T-cell (primary cell): Measurements from ENCODE around the gene DNAH11. TPM values are rescaled to one million over a fixed set of nuclear protein-coding genes. Genes with fewer than 3 reads are reported as not detected.

ENCODE experiments used
- ATAC-seq, 4 experiments: fragments of 200-7000 bp in 3 of 4; fragments of 150-1000 bp in 1 of 4; cut with Tn5 transposase; replicated peaks in 1 of 4; 1 replicate in 3 of 4; 2 replicates in 1 of 4; pipeline ENCODE4 v1.10.0; 2021; ENCODE audit warnings: moderate library complexity in 3 of 4, mild to moderate bottlenecking in 2 of 4, moderate number of reproducible peaks in 1 of 4
- CTCF ChIA-PET, 2 donors: fragments of 300-600 bp; sonication (Branson Sonifier 250); formaldehyde crosslinking; loops; one replicate each; lab custom pipeline; 2022; ENCODE audit warnings: antibody characterized with exemption in 2 of 2; lab: Charles Lee
- POLR2A ChIA-PET, 2 donors: fragments of 300-600 bp; sonication (Branson Sonifier 250); formaldehyde crosslinking; loops; one replicate each; lab custom pipeline; 2022; ENCODE audit warnings: antibody characterized with exemption in 2 of 2; lab: Charles Lee
- DNase-seq, 35 experiments: peaks; one replicate each; pipeline versions ENCODE4 v3.0.0 to v3.0.0-alpha.2; 2013 to 2023
- H3K27ac ChIP-seq: one replicate; pipeline ENCODE4 v1.5.1; 2013; ENCODE audit warnings: low read length
- H3K27me3 ChIP-seq, 2 experiments: replicated peaks in 1 of 2; 1 replicate in 1 of 2; 2 replicates in 1 of 2; pipeline versions ENCODE4 v1.6.1 to v1.7.0; 2013; ENCODE audit warnings: low read length in 1 of 2, mixed read lengths in 1 of 2; ENCODE audit not compliant: control insufficient read depth in 2 of 2, insufficient read depth in 2 of 2; ENCODE audit errors: extremely low read depth in 1 of 2
- H3K36me3 ChIP-seq, 2 donors: 1 replicate in 1 of 2; 2 replicates in 1 of 2; pipeline versions ENCODE4 v1.6.1 to v1.7.0; 2013; ENCODE audit warnings: low read length in 1 of 2; ENCODE audit not compliant: control insufficient read depth in 2 of 2, insufficient read depth in 1 of 2; ENCODE audit errors: extremely low read depth in 1 of 2
- H3K4me1 ChIP-seq, 2 experiments: 1 replicate in 1 of 2; 2 replicates in 1 of 2; pipeline versions ENCODE4 v1.6.1 to v1.7.0; 2013; ENCODE audit warnings: low read length in 2 of 2, mixed read lengths in 1 of 2; ENCODE audit not compliant: insufficient read depth in 2 of 2, control insufficient read depth in 1 of 2; ENCODE audit errors: extremely low read depth in 1 of 2
- H3K4me3 ChIP-seq, 2 donors: 1 replicate in 1 of 2; 2 replicates in 1 of 2; pipeline versions ENCODE4 v1.5.1 to v1.7.0; 2013; ENCODE audit warnings: mild to moderate bottlenecking in 2 of 2, low read length in 1 of 2, moderate library complexity in 1 of 2; ENCODE audit not compliant: control insufficient read depth in 1 of 2; ENCODE audit errors: extremely low read depth in 1 of 2
- H3K9me3 ChIP-seq: 2 replicates; pipeline ENCODE4 v1.7.0; 2013
- H3K27ac Mint-ChIP-seq, 2 donors: one replicate each; pipeline ENCODE4 v1.8.0; 2020 to 2021; ENCODE audit warnings: mild to moderate bottlenecking in 2 of 2, mixed read lengths in 2 of 2
- H3K27me3 Mint-ChIP-seq, 2 donors: one replicate each; pipeline ENCODE4 v1.8.0; 2021 to 2022; ENCODE audit warnings: mixed read lengths in 2 of 2
- H3K36me3 Mint-ChIP-seq: one replicate; pipeline ENCODE4 v1.8.0; 2021; ENCODE audit warnings: mixed read lengths
- H3K4me1 Mint-ChIP-seq, 3 donors: one replicate each; pipeline ENCODE4 v1.8.0; 2020 to 2022; ENCODE audit warnings: mixed read lengths in 3 of 3, mild to moderate bottlenecking in 1 of 3
- H3K4me3 Mint-ChIP-seq, 3 donors: one replicate each; pipeline ENCODE4 v1.8.0; 2020 to 2022; ENCODE audit warnings: mild to moderate bottlenecking in 3 of 3, mixed read lengths in 3 of 3, moderate library complexity in 3 of 3
- H3K9me3 Mint-ChIP-seq, 3 donors: one replicate each; pipeline ENCODE4 v1.8.0; 2020 to 2022; ENCODE audit warnings: mixed read lengths in 3 of 3
- WGBS: methylation state at CpG from one replicate; pipeline ENCODE4 v1.1.5; 2013; ENCODE audit warnings: missing lambda C conversion rate; ENCODE audit not compliant: insufficient coverage; 5-methylcytosine and 5-hydroxymethylcytosine counted together
- total RNA-seq, 35 experiments: library from RNA in 6 of 35; stranded (reverse) in 6 of 35; fragments of 120-200 nt in 1 of 35; gene quantifications; one replicate each; pipeline versions ENCODE4 v1.2.1 to v1.2.4 and lab custom pipeline; 2013 to 2026

The DNAH11 gene
- total RNA-seq, 5 donors from 2014 or later (not counting 1 experiment from before 2014, with no cell fraction given) = 0.06 to 0.83 (median 0.35) TPM

DNA sequence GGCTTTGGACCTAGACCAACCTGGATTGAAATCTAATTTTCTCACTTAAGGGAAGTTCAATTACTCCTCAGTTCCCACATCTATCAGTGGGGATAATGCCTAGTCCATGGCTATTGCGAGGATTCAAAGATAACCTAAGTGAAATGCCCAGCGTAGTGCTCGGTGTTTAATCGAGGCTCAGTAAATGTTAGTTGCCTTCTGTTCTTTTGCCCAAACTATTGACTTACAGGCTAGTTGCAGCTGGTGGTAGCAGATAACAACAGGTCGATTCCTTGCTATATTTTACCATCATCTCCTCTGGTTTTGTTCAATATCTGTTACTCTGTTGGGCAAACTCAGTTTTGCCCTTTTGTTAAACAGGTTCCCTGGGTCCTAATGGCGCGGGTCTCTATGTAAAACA lies 22.8 kb downstream of the DNAH11 start:
- ATAC-seq = no peak
- Histone ChIP-seq H3K4me1 (no peaks in the 10 kb centered on the region), H3K9me3 (no peaks in the 10 kb centered on the region), H3K27me3 (no peaks in the 10 kb centered on the region), H3K27ac (no peak overlapping the region), H3K36me3 (no peaks in the 10 kb centered on the region), H3K4me3 (no peak overlapping the region)
- H3K4me1 Mint-ChIP-seq = no peaks in the 10 kb centered on the region
- ChIA-PET CTCF (no interaction called here), POLR2A (no interaction called here)
- H3K36me3 Mint-ChIP-seq = no peaks in the 10 kb centered on the region
- H3K9me3 Mint-ChIP-seq = no peaks in the 10 kb centered on the region
- H3K27ac Mint-ChIP-seq = no peak overlapping the region
- DNase-seq = no peak
- no peak overlapping the region for H3K4me3 Mint-ChIP-seq
- H3K27me3 Mint-ChIP-seq = peaks cover 0 to 3% of the 10 kb centered on the region in 2 donors
- 81% methylated on average over 3 of the region's 7 CpGs for WGBS

- CTCF ChIA-PET = interaction anchor here in 1 of 2 donors (0.6 to 0.7 kb wide), 2 partner anchors 309 to 1852 kb away, joined by 3 to 6 read pairs; no protein-coding TSS in a partner anchor
- H3K36me3 ChIP-seq = no peaks in the 10 kb centered on the region
- no peak overlapping the region for H3K27ac Mint-ChIP-seq
- no peak overlapping the region for H3K27ac ChIP-seq
- no peaks in the 10 kb centered on the region for H3K36me3 Mint-ChIP-seq
- H3K27me3 Mint-ChIP-seq = peaks cover 2 to 3% of the 10 kb centered on the region in 2 donors
- DNase-seq (no peak), ATAC-seq (no peak)
- no peak overlapping the region for H3K4me3 ChIP-seq
- no peak overlapping the region for H3K4me3 Mint-ChIP-seq
- no peaks in the 10 kb centered on the region for H3K9me3 Mint-ChIP-seq
- 86% methylated on average over 1 of the region's 4 CpGs for WGBS
- H3K27me3 ChIP-seq = no peaks in the 10 kb centered on the region
- no peaks in the 10 kb centered on the region for H3K4me1 ChIP-seq
- H3K4me1 Mint-ChIP-seq = no peaks in the 10 kb centered on the region
- POLR2A ChIA-PET = no interaction called here
- H3K9me3 ChIP-seq = no peaks in the 10 kb centered on the region
Measured at GRCh38 chr7:21566094-21566493, 23.3 kb downstream of the DNAH11 start.

DNA sequence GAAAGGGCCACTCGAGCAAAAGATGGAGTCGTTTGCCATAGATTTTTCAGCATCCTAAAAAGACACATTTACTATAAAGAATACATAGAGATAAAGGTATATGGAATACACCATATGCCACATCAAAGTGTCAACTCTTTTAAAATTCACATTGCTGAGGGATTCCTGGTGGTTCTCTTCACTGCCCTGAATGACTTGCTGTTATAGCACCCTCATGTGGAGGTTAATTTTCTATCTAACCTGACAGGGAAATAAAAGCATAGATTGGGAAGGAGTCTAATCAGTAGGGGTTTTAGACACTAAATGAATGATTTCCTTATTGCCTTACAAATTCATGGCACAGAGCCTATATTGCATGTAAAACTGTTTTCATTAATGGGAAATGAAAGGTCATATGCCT lies 25.9 kb downstream of the DNAH11 start:
- H3K36me3 Mint-ChIP-seq = no peaks in the 10 kb centered on the region
- H3K27ac Mint-ChIP-seq = no peak overlapping the region
- H3K4me1 Mint-ChIP-seq = no peaks in the 10 kb centered on the region
- H3K27me3 Mint-ChIP-seq = peaks cover 2 to 3% of the 10 kb centered on the region in 2 donors
- H3K27me3 ChIP-seq = no peaks in the 10 kb centered on the region
- ATAC-seq (no peak), DNase-seq (peak in 1 of 35 experiments; percentile 24)
- POLR2A ChIA-PET = no interaction called here
- H3K27ac ChIP-seq = no peak overlapping the region
- no peaks in the 10 kb centered on the region for H3K9me3 ChIP-seq
- no peak overlapping the region for H3K4me3 Mint-ChIP-seq
- CTCF ChIA-PET = no interaction called here
- H3K9me3 Mint-ChIP-seq = no peaks in the 10 kb centered on the region
- no peak overlapping the region for H3K4me3 ChIP-seq
- no CpG with 5 or more reads among the region's 2 CpGs for WGBS
- H3K4me1 ChIP-seq = no peaks in the 10 kb centered on the region
- no peaks in the 10 kb centered on the region for H3K36me3 ChIP-seq

GRCh38 chr7:21572331-21573313 lies 29.8 kb downstream of the DNAH11 start:
- ChIA-PET POLR2A (no interaction called here), CTCF (interaction anchor here (0.6 to 0.9 kb wide), 2 partner anchors 15 to 312 kb away, joined by 3 to 4 read pairs; no protein-coding TSS in a partner anchor)
- WGBS = 76% methylated on average over 5 of the region's 7 CpGs
- Histone ChIP-seq H3K27me3 (no peaks in the 10 kb centered on the region), H3K9me3 (no peaks in the 10 kb centered on the region), H3K36me3 (no peaks in the 10 kb centered on the region), H3K4me1 (no peaks in the 10 kb centered on the region), H3K27ac (no peak overlapping the region), H3K4me3 (no peak overlapping the region)
- H3K4me1 Mint-ChIP-seq = no peaks in the 10 kb centered on the region
- no peak overlapping the region for H3K27ac Mint-ChIP-seq
- H3K27me3 Mint-ChIP-seq = peaks cover 1 to 4% of the 10 kb centered on the region in 2 donors
- no peak overlapping the region for H3K4me3 Mint-ChIP-seq
- no peaks in the 10 kb centered on the region for H3K36me3 Mint-ChIP-seq
- no peak for ATAC-seq
- DNase-seq = no peak
- no peaks in the 10 kb centered on the region for H3K9me3 Mint-ChIP-seq

GRCh38 chr7:21579341-21580072 lies 36.7 kb downstream of the DNAH11 start:
- Mint-ChIP-seq H3K27ac (no peak overlapping the region), H3K4me1 (no peaks in the 10 kb centered on the region), H3K9me3 (peaks cover 0 to 9% (median 3%) of the 10 kb centered on the region in 3 donors), H3K36me3 (no peaks in the 10 kb centered on the region), H3K27me3 (peaks cover 12 to 16% of the 10 kb centered on the region in 2 donors), H3K4me3 (no peak overlapping the region)
- ChIA-PET POLR2A (no interaction called here), CTCF (no interaction called here)
- Histone ChIP-seq H3K27me3 (peaks cover 0 to 4% of the 10 kb centered on the region in 2 experiments), H3K36me3 (no peaks in the 10 kb centered on the region), H3K27ac (no peak overlapping the region), H3K4me3 (no peak overlapping the region), H3K4me1 (no peaks in the 10 kb centered on the region), H3K9me3 (no peaks in the 10 kb centered on the region)
- no peak for ATAC-seq
- WGBS = 50% methylated on average over 1 of the region's 4 CpGs
- DNase-seq = no peak

GRCh38 chr7:21580073-21580521 lies 37.3 kb downstream of the DNAH11 start:
- Histone ChIP-seq H3K4me1 (no peaks in the 10 kb centered on the region), H3K27ac (no peak overlapping the region), H3K27me3 (peaks cover 0 to 4% of the 10 kb centered on the region in 2 experiments), H3K4me3 (no peak overlapping the region), H3K36me3 (no peaks in the 10 kb centered on the region), H3K9me3 (no peaks in the 10 kb centered on the region)
- DNase-seq = no peak
- ChIA-PET CTCF (no interaction called here), POLR2A (no interaction called here)
- peaks cover 0 to 9% (median 3%) of the 10 kb centered on the region in 3 donors for H3K9me3 Mint-ChIP-seq
- no peak overlapping the region for H3K27ac Mint-ChIP-seq
- no peaks in the 10 kb centered on the region for H3K4me1 Mint-ChIP-seq
- no peak for ATAC-seq
- peaks cover 12 to 15% of the 10 kb centered on the region in 2 donors for H3K27me3 Mint-ChIP-seq
- H3K36me3 Mint-ChIP-seq = no peaks in the 10 kb centered on the region
- 17% methylated on average over 1 of the region's 4 CpGs for WGBS
- H3K4me3 Mint-ChIP-seq = no peak overlapping the region
